Cardiac septum (tissue), 1 donor: ENCODE data around the gene HUWE1. TPM values are rescaled to one million over a fixed set of nuclear protein-coding genes. Genes with fewer than 3 reads are reported as not detected.
"Not testable (repeated sequence)": the region's sequence is repeated elsewhere in the genome, so short reads cannot be mapped to it uniquely, and the experiment has no call there.

Experiments
- DNase-seq: peaks from one replicate; pipeline ENCODE4 v3.0.0-alpha.2; 2020; ENCODE audit warnings: low spot score
- intact Hi-C: fragments of 100-400 bp; cut with DNase I; formaldehyde crosslinking; loops from one replicate; pipeline ENCODE4 v1.14.0; 2022
- long read RNA-seq: library from polyadenylated mRNA; unstranded; transcript quantifications from one replicate; pipeline ENCODE4 v2.0.0, GENCODE V29; 2021
- total RNA-seq: library from RNA; stranded (reverse); fragmentation: NEBNext Ultra II Directional; extraction: Animal tissue kit (Norgen Biotek cat#: 25700); gene quantifications from one replicate; pipeline ENCODE4 v1.2.1, GENCODE V29; 2021
- donor health status: DM: no; HTN: no; CAD: no.

Gene HUWE1, protein sequence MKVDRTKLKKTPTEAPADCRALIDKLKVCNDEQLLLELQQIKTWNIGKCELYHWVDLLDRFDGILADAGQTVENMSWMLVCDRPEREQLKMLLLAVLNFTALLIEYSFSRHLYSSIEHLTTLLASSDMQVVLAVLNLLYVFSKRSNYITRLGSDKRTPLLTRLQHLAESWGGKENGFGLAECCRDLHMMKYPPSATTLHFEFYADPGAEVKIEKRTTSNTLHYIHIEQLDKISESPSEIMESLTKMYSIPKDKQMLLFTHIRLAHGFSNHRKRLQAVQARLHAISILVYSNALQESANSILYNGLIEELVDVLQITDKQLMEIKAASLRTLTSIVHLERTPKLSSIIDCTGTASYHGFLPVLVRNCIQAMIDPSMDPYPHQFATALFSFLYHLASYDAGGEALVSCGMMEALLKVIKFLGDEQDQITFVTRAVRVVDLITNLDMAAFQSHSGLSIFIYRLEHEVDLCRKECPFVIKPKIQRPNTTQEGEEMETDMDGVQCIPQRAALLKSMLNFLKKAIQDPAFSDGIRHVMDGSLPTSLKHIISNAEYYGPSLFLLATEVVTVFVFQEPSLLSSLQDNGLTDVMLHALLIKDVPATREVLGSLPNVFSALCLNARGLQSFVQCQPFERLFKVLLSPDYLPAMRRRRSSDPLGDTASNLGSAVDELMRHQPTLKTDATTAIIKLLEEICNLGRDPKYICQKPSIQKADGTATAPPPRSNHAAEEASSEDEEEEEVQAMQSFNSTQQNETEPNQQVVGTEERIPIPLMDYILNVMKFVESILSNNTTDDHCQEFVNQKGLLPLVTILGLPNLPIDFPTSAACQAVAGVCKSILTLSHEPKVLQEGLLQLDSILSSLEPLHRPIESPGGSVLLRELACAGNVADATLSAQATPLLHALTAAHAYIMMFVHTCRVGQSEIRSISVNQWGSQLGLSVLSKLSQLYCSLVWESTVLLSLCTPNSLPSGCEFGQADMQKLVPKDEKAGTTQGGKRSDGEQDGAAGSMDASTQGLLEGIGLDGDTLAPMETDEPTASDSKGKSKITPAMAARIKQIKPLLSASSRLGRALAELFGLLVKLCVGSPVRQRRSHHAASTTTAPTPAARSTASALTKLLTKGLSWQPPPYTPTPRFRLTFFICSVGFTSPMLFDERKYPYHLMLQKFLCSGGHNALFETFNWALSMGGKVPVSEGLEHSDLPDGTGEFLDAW (N-terminal part only)
- total RNA-seq, result 177 TPM
- long read RNA-seq, full-length matches to known transcripts, result 1 of 132 reads
- long read RNA-seq, partial matches to known transcripts, result 122 of 132 reads
- long read RNA-seq, other reads (novel, unspliced or antisense), result 9 of 132 reads

DNA sequence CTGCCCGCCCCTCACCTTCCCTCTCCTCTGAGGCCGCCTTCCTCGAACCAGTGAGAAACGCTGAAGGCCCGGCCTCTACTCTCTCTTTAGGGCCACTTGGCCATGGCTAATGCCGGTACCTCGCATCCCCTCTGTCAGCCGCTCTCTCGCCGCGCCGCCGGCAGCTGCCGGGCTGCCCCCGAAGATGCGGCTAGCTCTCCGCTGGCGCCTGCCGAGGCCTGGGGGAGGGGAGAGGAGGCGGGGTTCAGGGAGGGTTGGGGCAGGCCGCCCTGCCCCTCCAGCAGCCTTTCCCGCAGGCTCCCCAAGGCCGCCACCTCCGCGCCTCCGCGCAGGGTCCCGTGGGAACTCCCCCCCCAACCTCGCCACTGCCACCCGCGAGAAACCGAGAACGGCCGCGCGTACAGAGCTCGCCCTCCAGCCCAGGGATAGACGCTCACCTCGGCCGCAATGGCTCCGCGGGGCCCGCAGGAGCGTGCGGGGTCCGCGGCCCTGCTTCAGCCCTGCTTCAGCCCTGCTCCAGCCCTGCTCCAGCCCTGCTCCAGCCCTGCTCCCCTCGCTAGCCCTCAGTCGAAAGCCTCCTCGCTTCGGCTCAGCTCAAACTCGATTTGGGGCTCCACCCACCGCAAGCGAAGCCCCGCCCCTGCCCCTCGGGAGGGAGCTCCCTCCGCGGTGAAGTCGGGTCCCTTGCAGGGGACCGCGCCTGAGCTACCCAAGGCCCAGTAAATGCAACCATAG, at the start of gene HUWE1:
Gene HUWE1 (minus strand): TSS at position 569 of the 735 bp plus-strand sequence. CDS start 32,612 bp downstream, outside the sequence.
- DNase-seq, result peak; percentile 90
- intact Hi-C loops, result no loop called here

DNA sequence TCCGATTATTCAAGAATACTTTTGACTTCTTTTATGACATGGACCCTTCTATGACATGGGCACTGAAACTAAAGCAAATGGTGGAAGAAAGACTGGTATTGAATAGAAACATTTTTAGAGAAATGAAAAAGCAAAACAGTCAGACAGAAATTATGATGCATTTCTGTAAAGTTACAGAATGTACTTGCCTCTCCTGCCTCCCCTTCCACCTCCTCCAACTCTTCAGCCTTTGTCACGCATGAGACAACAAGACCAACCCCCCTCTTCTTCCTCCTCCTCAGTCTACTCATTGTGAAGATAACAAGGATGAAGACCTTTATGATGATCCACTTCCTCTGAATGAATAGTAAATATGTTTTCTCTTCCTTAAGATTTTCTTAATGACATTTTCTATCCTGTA, 46.3 kb upstream of the HUWE1 start:
- DNase-seq, result no peak
- intact Hi-C loops, result no loop called here

- no peak for DNase-seq
- intact Hi-C loops, result no loop called here
These were observed 43.2 kb upstream of the HUWE1 start for GRCh38 chrX:53729751-53730150.

GRCh38 chrX:53728506-53728905, 42.0 kb upstream of the HUWE1 start:
- intact Hi-C loops, result no loop called here
- no peak for DNase-seq

- intact Hi-C loops, result no loop called here
- DNase-seq, result no peak
These were observed 38.4 kb upstream of the HUWE1 start for GRCh38 chrX:53724872-53725271.

DNA sequence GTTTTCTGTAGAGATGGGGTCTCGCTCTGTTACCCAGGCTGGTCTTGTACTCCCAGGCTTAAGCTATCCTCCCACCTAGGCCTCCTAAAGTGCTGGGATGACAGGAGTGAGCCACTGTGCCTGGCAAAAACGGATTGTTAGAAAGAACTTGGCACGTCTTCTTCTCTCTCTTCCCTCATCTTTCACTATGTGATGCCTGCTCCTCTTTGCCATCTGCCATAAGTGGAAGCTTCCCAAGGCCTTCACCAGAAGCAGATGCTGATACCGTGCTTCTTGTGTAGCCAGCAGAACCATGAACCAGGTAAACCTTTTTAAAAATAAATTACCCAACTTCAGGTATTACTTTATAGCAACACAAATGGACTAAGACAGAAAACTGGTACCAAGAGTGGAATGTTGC, 36.9 kb upstream of the HUWE1 start:
- DNase-seq, result no peak
- intact Hi-C loops, result no loop called here

DNA sequence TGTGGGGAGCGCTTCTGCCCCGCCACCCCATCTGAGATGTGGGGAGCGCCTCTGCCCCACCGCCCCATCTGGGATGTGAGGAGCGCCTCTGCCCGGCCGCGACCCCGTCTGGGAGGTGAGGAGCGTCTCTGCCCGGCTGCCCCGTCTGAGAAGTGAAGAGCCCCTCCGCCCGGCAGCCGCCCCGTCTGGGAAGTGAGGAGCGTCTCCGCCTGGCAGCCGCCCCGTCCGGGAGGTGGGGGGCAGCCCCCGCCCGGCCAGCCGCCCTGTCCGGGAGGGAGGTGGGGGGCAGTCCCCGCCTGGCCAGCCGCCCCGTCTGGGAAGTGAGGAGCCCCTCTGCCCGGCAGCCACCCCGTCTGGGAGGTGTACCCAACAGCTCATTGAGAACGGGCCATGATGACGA, 35.1 kb upstream of the HUWE1 start:
- not testable (repeated sequence) for DNase-seq

GRCh38 chrX:53719666-53720065, 33.1 kb upstream of the HUWE1 start:
- DNase-seq, intact Hi-C loops: not testable (repeated sequence)

More for the DNA sequence above, 35.1 kb upstream of the HUWE1 start:
- intact Hi-C loops, result not testable (repeated sequence)

DNA sequence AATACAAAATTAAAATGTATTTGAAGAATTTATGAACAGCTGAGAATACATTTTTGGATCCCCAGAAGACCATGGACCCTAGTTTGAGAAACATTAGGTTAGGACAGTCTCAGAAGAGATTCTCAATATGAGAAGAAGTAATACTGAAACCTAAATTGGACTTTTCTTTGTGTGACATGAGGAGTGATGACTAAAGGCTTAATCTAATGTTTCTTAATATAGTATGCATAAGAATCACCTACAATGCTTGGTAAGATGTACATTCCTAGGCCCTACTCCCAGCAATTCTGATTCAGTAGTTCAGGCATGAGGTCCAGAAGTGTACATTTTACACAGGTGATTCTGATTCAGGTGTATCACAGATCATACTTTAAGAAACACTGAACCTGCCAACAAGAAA, 31.6 kb upstream of the HUWE1 start:
- DNase-seq, result no peak
- intact Hi-C loops, result no loop called here

DNA sequence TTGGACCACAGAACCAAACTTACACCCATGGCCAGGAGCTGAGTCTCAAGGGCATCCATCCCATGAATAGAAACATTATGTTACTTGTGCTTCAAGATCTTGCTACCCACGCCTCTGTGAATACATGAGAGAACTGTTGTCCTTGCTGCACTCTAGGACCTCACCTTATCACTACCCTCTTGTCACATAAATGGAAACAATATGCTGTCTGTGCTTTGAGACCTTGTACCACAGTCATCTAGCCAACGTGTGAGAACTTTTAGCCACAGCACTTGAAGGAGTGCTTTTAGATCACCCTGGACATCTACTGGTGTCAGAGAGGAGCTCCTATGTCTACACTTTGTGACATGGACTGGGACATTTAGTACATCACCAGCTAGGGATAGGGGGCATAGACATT, 30.7 kb upstream of the HUWE1 start:
- intact Hi-C loops, result no loop called here
- DNase-seq, result no peak

- intact Hi-C loops, result no loop called here
- no peak for DNase-seq
These were observed 30.0 kb upstream of the HUWE1 start for GRCh38 chrX:53716328-53717088.

- intact Hi-C loops, result no loop called here
- no peak for DNase-seq
These were observed 28.9 kb upstream of the HUWE1 start for GRCh38 chrX:53715346-53715924.

- intact Hi-C loops, result no loop called here
- DNase-seq, result no peak
These were observed 28.2 kb upstream of the HUWE1 start for GRCh38 chrX:53714580-53715345.

GRCh38 chrX:53713987-53714579, 27.6 kb upstream of the HUWE1 start:
- DNase-seq, result no peak
- intact Hi-C loops, result no loop called here

DNA sequence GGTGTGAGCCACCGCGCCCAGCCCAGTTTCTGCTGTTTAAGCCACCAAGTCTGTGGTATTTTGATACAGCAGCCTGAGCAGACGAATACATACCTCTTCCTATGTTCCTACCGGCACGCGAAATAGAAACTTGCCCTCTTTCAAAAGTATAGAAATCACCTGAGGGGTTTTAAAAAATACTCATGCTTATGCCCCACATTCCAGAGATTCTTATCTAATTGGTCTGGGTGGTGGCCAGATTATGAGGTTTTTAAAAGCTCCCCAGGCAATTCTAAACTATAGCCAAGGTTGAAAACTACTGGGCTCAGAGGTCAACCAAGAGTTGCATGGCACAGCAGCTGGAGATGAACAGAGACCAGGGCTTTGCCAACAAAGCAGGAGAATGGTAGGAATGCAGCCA, 24.9 kb upstream of the HUWE1 start:
- intact Hi-C loops, result no loop called here
- DNase-seq, result no peak

- intact Hi-C loops, result no loop called here
- DNase-seq, result no peak
These were observed 18.3 kb upstream of the HUWE1 start for GRCh38 chrX:53704854-53705253.

GRCh38 chrX:53704294-53704693, 17.8 kb upstream of the HUWE1 start:
- intact Hi-C loops, result no loop called here

More at GRCh38 chrX:53704294-53704693, 17.8 kb upstream of the HUWE1 start:
- DNase-seq, result no peak
